CD4-positive, alpha-beta T cell (primary cell): Measurements from ENCODE around the gene BATF3. TPM values are rescaled to one million over a fixed set of nuclear protein-coding genes. Genes with fewer than 3 reads are reported as not detected.

Experiments used
- ATAC-seq: fragments of 200-7000 bp; cut with Tn5 transposase; one replicate; pipeline ENCODE4 v1.10.0; 2022; ENCODE audit warnings: mild to moderate bottlenecking; ENCODE audit not compliant: poor library complexity
- CTCF ChIA-PET: fragments of 350-600 bp; sonication (Branson Sonifier 250); formaldehyde crosslinking; loops from one replicate; lab custom pipeline; 2021; ENCODE audit warnings: antibody characterized with exemption, inconsistent platforms; lab: Charles Lee
- POLR2A ChIA-PET: fragments of 350-600 bp; sonication (Branson Sonifier 250); formaldehyde crosslinking; loops from one replicate; lab custom pipeline; 2021; ENCODE audit warnings: antibody characterized with exemption, inconsistent platforms; lab: Charles Lee
- DNase-seq, 14 experiments: peaks; one replicate each; pipeline ENCODE4 v3.0.0-alpha.2; 2013 to 2020; ENCODE audit warnings: mixed read lengths in 2 of 14
- H3K27ac ChIP-seq, 2 donors: one replicate each; pipeline versions ENCODE4 v1.5.1 to v1.7.0; 2013; ENCODE audit warnings: low read length in 2 of 2, low read depth in 1 of 2, mild to moderate bottlenecking in 1 of 2
- H3K27me3 ChIP-seq, 2 experiments: 1 replicate in 1 of 2; 2 replicates in 1 of 2; pipeline versions ENCODE4 v1.6.1 to v1.7.0; 2013; ENCODE audit warnings: low read length in 2 of 2, control low read depth in 1 of 2, mild to moderate bottlenecking in 1 of 2, moderate library complexity in 1 of 2; ENCODE audit not compliant: insufficient read depth in 2 of 2, control insufficient read depth in 1 of 2
- H3K36me3 ChIP-seq: one replicate; pipeline ENCODE4 v1.6.1; 2013; ENCODE audit warnings: low read length, control low read depth; ENCODE audit not compliant: insufficient read depth
- H3K4me1 ChIP-seq: one replicate; pipeline ENCODE4 v1.6.1; 2013; ENCODE audit warnings: low read length, control low read depth; ENCODE audit not compliant: insufficient read depth
- H3K4me3 ChIP-seq: one replicate; pipeline ENCODE4 v1.5.1; 2013; ENCODE audit warnings: mild to moderate bottlenecking, low read length, moderate library complexity
- H3K9me3 ChIP-seq, 2 experiments: 1 replicate in 1 of 2; 2 replicates in 1 of 2; pipeline versions ENCODE4 v1.6.1 to v1.7.0; 2013; ENCODE audit warnings: low read length in 2 of 2, mild to moderate bottlenecking in 2 of 2, control low read depth in 1 of 2, moderate library complexity in 1 of 2; ENCODE audit not compliant: control insufficient read depth in 1 of 2, insufficient read depth in 1 of 2
- H3K27ac Mint-ChIP-seq: one replicate; pipeline ENCODE4 v1.8.0; 2020; ENCODE audit warnings: mixed read lengths
- H3K27me3 Mint-ChIP-seq: one replicate; pipeline ENCODE4 v1.8.0; 2021; ENCODE audit warnings: mixed read lengths
- H3K36me3 Mint-ChIP-seq: one replicate; pipeline ENCODE4 v1.8.0; 2021; ENCODE audit warnings: low read depth, mixed read lengths
- H3K4me1 Mint-ChIP-seq: one replicate; pipeline ENCODE4 v1.8.0; 2021; ENCODE audit warnings: low read depth, mixed read lengths
- H3K4me3 Mint-ChIP-seq: one replicate; pipeline ENCODE4 v1.8.0; 2020; ENCODE audit warnings: mild to moderate bottlenecking, mixed read lengths
- H3K9me3 Mint-ChIP-seq: one replicate; pipeline ENCODE4 v1.8.0; 2020; ENCODE audit warnings: mixed read lengths
- intact Hi-C, 2 experiments: fragments of 100-400 bp; cut with DNase I in 1 of 2; cut with micrococcal nuclease in 1 of 2; formaldehyde crosslinking; loops; one replicate each; pipeline versions ENCODE4 v1.15.1 to v1.9.0; 2023 to 2025; cut with DNase I, micrococcal nuclease
- total RNA-seq, 174 experiments: library from RNA in 2 of 174; stranded (reverse) in 2 of 174; gene quantifications; one replicate each; pipeline ENCODE4 v1.2.3 and lab custom pipeline; 2021 to 2026
- TF ChIP-seq, protein P1 (sequence below): fragments of 200-600 bp; IDR thresholded peaks from one replicate; pipeline ENCODE4 v1.8.0; 2022; ENCODE audit warnings: antibody characterized with exemption, mild to moderate bottlenecking

Gene BATF3
- total RNA-seq, 2 experiments from 2014 or later, result 0.92 to 1.2 TPM

DNA sequence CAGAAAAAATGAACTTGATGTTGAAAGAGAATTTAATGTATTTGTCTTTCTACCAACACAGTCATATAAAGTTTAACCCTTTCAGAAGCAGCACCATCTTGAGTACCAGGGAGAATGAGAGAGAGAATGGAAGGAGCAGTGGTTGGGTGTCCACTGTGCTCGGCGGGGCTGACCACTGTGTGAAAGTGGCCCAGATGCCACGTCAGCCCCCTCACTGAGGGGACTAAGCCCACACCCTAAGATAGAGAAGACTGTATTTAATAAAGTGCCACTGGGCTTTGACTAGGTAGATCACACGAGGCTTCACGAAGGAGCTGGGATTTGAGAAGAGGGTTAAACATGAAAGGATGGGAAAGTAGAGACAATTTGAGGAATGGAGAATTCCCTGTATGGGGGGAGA, 31.2 kb downstream of the BATF3 start:
- DNase-seq (no peak), ATAC-seq (no peak)
- Histone ChIP-seq H3K27ac (no peak overlapping the region), H3K9me3 (no peaks in the 10 kb centered on the region), H3K36me3 (no peaks in the 10 kb centered on the region), H3K27me3 (no peaks in the 10 kb centered on the region), H3K4me1 (peaks cover 9% of the 10 kb centered on the region), H3K4me3 (no peak overlapping the region)
- Mint-ChIP-seq H3K27me3 (peaks cover 17% of the 10 kb centered on the region), H3K27ac (no peak overlapping the region), H3K36me3 (no peaks in the 10 kb centered on the region), H3K4me1 (no peaks in the 10 kb centered on the region), H3K4me3 (no peak overlapping the region), H3K9me3 (no peaks in the 10 kb centered on the region)
- CTCF ChIA-PET, result interaction anchor here (2.2 kb wide), 1 partner anchor 113 kb away, joined by 7 read pairs; no protein-coding TSS in a partner anchor
- POLR2A ChIA-PET, result interaction anchor here (0.6 kb wide), 1 partner anchor 110 kb away, joined by 3 read pairs; no protein-coding TSS in a partner anchor
- TF ChIP-seq, protein P1, sequence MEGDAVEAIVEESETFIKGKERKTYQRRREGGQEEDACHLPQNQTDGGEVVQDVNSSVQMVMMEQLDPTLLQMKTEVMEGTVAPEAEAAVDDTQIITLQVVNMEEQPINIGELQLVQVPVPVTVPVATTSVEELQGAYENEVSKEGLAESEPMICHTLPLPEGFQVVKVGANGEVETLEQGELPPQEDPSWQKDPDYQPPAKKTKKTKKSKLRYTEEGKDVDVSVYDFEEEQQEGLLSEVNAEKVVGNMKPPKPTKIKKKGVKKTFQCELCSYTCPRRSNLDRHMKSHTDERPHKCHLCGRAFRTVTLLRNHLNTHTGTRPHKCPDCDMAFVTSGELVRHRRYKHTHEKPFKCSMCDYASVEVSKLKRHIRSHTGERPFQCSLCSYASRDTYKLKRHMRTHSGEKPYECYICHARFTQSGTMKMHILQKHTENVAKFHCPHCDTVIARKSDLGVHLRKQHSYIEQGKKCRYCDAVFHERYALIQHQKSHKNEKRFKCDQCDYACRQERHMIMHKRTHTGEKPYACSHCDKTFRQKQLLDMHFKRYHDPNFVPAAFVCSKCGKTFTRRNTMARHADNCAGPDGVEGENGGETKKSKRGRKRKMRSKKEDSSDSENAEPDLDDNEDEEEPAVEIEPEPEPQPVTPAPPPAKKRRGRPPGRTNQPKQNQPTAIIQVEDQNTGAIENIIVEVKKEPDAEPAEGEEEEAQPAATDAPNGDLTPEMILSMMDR, result no peak
- intact Hi-C loops, result loop anchor here in 1 of 2 experiments (2.0 to 5.0 kb wide), 2 partner anchors 89 to 320 kb away; no protein-coding TSS in a partner anchor

DNA sequence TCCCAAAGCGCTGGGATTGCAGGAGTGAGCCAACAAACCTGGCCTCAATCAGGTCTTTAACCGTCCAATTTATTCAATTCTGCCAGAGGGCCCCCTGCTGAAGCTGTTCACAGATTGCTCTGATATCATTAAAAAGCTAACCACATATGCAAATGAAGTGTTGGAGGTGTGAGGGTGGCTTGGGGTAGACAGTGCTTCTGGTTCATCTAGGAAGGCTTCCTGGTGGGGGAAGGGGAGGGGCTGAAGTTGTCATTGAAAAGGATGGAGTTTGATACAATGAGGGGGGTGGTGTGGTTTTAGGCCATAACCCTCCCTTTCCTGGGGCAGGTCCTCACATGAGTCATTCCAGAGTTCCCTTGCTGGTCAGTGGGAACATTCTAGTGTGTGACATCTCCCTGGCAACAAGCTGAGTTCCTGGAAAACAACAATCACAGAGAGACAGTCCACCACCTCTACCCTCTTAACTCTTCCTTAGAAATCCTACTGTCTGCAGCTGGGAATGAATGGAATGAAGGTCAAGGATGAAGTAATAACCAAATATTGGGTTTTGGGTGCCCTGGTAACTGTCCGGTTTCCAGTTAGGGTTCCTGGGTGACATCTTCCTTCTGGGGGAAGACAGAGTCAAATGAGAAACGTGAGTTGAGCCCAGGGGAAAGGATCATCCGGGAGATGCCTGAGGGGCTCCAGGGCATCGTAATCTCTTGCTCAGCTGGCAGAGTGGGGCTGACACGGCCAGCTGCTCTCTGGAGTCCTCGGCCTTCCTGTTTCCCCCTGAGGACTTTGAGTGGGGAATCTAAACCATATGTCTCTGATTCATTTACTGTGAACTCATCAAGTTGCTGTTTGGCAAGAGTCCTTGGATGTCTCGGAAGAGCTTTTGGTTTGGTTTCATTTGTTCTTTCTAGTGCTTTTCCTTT, 32.2 kb downstream of the BATF3 start:
- no peak for ATAC-seq
- H3K4me3 Mint-ChIP-seq, result no peak overlapping the region

DNA sequence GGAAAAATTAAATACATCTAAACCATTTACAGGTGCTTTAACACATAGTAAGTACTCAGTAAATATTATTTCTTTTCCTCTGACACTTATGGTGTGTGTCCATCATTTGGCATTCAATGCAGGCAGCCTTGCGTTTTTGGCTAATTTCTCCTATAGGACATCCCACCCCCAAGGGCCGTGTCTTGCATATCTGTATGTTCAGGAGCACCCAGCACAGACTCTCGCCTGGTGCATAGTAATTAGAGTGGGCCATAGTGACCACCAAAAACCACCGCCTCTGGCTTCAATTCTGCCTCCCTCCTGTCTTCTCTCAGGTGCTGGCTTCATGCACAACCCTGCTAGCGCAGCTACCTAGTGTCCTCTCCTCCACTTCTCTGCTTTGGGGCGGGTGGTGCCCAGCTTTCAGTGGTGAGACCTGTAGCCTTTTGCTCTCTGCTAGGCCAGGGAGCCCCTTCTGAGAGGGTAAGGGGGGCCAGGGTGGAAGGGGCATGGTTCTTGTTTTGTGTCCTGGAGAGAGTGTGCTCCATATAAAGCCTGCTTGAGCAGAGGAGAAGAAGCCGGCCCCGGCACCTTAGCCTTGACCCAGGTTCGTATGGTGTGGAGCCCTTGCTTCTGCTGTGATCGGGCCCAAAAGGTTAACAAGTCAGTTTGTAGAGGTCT, 33.4 kb downstream of the BATF3 start:
- H3K27ac Mint-ChIP-seq, result no peak overlapping the region
- ChIA-PET POLR2A (interaction anchor here (0.6 to 0.9 kb wide), 2 partner anchors 329 to 927 kb away, joined by 3 to 4 read pairs; no protein-coding TSS in a partner anchor), CTCF (interaction anchor here (1.3 to 2.2 kb wide), 11 partner anchors 22 to 329 kb away, joined by 3 to 23 read pairs (median 11); partner anchors contain the start of genes NSL1 and TATDN3)
- H3K27ac ChIP-seq, result no peak overlapping the region
- no peaks in the 10 kb centered on the region for H3K36me3 ChIP-seq
- H3K4me1 Mint-ChIP-seq, result no peaks in the 10 kb centered on the region
- H3K9me3 ChIP-seq, result no peaks in the 10 kb centered on the region
- H3K36me3 Mint-ChIP-seq, result no peaks in the 10 kb centered on the region
- TF ChIP-seq, protein P1, result no peak
- H3K4me3 ChIP-seq, result no peak overlapping the region
- no peaks in the 10 kb centered on the region for H3K27me3 ChIP-seq
- H3K27me3 Mint-ChIP-seq, result peaks cover 11% of the 10 kb centered on the region
- no peak for ATAC-seq
- DNase-seq, result no peak
- intact Hi-C loops, result loop anchor here in 1 of 2 experiments (5.0 kb wide), 1 partner anchor 91 kb away; no protein-coding TSS in a partner anchor
- peaks cover 9% of the 10 kb centered on the region for H3K4me1 ChIP-seq
- no peaks in the 10 kb centered on the region for H3K9me3 Mint-ChIP-seq
- H3K4me3 Mint-ChIP-seq, result no peak overlapping the region

More for the DNA sequence above, 32.2 kb downstream of the BATF3 start:
- Histone ChIP-seq H3K27ac (no peak overlapping the region), H3K9me3 (no peaks in the 10 kb centered on the region), H3K27me3 (no peaks in the 10 kb centered on the region), H3K36me3 (no peaks in the 10 kb centered on the region), H3K4me1 (peaks cover 9% of the 10 kb centered on the region), H3K4me3 (no peak overlapping the region)
- Mint-ChIP-seq H3K27ac (no peak overlapping the region), H3K36me3 (no peaks in the 10 kb centered on the region), H3K27me3 (peaks cover 17% of the 10 kb centered on the region), H3K4me1 (no peaks in the 10 kb centered on the region), H3K9me3 (no peaks in the 10 kb centered on the region)
- peak in 3 of 14 experiments; percentile 19 to 62 (median 44) for DNase-seq
- intact Hi-C loops, result loop anchor here in 1 of 2 experiments (2.0 to 5.0 kb wide), 2 partner anchors 90 to 321 kb away; no protein-coding TSS in a partner anchor
- TF ChIP-seq, protein P1, result no peak
- ChIA-PET POLR2A (no interaction called here), CTCF (interaction anchor here (2.2 kb wide), 1 partner anchor 114 kb away, joined by 7 read pairs; no protein-coding TSS in a partner anchor)
